HG02759 (cell line): ENCODE data around the gene MST1.

Source experiments
- ATAC-seq: cut with Tn5 transposase; IDR thresholded peaks from one replicate; pipeline ENCODE4 v1.9.1; 2021; ENCODE audit warnings: mild to moderate bottlenecking, moderate library complexity; ENCODE audit not compliant: unreplicated experiment

The MST1 gene

DNA sequence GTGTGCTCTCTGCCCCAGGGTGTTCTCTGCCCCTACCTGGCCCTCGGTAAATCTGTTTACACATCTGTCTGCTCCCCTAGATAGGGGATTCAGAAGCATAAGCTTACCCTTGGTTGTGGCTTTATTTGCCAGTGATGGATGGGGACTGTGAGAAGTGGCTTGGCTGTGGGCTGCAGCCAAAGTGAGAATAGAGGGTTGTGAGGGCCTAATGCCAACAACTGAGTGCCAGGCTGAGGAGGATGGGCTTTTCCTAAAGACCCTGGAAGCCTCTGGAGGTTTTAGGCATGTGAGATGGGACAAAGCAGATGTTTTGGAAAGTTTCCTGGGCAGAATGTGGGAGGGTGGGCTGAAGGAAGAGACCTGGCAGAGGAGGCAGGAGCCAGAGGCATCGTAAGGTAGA, 30.6 kb downstream of the MST1 start:
- no peak for ATAC-seq

GRCh38 chr3:49657208-49657915, 31.9 kb downstream of the MST1 start:
- no peak for ATAC-seq

GRCh38 chr3:49656541-49657112, 32.6 kb downstream of the MST1 start:
- ATAC-seq = no peak

DNA sequence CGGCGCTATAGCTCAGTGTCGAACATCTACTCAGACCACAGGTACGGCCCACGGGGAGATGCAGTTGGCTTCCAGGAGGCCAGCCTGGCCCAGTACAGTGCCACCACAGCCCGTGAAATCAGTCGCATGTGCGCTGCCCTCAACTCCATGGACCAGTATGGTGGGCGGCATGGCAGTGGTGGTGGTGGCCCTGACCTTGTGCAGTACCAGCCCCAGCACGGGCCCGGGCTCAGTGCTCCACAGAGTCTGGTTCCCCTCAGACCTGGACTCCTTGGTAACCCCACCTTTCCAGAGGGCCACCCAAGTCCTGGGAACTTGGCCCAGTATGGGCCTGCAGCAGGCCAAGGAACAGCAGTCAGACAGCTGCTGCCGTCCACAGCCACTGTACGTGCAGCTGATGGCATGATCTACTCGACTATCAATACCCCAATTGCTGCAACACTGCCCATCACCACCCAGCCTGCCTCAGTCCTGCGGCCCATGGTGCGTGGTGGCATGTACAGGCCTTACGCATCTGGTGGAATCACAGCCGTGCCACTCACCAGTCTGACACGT, 33.5 kb downstream of the MST1 start:
- ATAC-seq = no peak

DNA sequence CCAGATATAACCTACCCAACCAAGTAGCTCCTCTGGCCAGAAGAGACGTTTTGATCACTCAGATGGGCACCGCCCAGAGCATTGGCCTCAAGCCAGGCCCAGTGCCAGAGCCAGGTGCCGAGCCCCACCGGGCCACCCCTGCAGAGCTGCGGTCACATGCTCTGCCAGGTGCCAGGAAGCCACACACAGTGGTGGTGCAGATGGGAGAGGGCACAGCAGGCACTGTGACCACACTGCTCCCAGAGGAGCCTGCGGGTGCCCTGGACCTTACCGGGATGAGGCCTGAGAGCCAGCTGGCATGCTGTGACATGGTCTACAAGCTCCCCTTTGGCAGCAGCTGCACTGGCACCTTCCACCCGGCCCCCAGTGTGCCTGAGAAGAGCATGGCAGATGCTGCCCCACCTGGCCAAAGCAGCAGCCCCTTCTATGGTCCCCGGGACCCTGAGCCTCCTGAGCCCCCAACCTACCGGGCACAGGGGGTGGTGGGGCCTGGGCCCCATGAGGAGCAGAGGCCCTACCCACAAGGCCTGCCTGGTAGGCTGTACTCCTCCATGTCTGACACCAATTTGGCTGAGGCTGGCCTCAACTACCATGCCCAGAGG, 34.2 kb downstream of the MST1 start:
- ATAC-seq = no peak

DNA sequence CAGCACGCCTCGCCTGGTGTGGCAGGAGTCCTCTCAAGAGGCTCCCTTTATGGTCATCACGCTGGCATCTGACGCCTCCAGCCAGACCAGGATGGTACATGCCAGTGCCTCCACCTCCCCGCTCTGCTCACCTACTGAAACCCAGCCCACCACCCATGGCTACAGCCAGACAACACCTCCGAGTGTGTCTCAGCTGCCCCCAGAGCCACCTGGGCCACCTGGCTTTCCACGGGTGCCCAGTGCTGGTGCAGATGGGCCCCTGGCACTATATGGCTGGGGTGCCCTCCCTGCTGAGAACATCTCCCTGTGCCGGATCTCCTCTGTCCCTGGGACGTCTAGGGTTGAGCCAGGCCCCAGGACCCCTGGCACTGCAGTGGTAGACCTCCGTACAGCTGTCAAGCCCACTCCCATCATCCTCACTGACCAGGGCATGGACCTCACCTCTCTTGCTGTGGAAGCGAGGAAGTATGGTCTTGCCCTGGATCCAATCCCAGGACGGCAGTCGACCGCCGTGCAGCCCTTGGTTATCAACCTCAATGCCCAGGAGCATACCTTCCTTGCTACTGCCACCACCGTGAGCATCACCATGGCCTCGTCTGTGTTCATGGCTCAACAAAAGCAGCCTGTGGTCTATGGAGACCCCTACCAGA, 35.0 kb downstream of the MST1 start:
- no peak for ATAC-seq

DNA sequence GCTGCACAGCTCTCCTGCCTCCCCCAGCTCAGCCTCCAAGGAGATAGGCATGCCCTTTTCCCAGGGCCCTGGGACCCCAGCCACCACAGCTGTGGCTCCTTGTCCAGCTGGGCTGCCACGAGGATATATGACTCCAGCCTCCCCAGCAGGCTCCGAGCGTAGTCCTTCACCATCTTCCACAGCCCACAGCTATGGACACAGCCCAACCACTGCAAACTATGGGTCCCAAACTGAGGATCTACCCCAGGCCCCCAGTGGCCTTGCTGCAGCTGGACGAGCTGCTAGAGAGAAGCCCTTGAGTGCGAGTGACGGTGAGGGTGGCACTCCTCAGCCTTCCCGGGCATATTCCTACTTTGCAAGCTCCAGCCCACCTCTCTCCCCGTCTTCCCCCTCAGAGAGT, 35.7 kb downstream of the MST1 start:
- ATAC-seq = no peak

DNA sequence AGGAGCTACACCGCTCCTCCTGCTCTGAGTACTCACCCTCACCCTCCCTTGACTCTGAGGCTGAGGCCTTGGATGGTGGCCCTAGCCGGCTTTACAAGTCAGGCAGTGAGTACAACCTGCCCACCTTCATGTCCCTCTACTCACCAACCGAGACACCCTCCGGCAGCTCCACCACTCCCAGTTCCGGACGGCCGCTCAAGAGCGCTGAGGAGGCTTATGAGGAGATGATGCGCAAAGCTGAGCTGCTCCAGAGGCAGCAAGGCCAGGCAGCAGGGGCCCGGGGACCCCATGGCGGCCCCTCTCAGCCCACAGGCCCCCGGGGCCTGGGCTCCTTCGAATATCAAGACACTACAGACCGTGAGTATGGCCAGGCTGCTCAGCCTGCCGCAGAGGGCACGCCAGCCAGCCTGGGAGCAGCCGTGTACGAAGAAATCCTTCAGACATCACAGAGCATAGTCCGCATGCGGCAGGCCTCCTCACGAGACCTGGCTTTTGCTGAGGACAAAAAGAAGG, 36.3 kb downstream of the MST1 start:
- ATAC-seq = no peak

DNA sequence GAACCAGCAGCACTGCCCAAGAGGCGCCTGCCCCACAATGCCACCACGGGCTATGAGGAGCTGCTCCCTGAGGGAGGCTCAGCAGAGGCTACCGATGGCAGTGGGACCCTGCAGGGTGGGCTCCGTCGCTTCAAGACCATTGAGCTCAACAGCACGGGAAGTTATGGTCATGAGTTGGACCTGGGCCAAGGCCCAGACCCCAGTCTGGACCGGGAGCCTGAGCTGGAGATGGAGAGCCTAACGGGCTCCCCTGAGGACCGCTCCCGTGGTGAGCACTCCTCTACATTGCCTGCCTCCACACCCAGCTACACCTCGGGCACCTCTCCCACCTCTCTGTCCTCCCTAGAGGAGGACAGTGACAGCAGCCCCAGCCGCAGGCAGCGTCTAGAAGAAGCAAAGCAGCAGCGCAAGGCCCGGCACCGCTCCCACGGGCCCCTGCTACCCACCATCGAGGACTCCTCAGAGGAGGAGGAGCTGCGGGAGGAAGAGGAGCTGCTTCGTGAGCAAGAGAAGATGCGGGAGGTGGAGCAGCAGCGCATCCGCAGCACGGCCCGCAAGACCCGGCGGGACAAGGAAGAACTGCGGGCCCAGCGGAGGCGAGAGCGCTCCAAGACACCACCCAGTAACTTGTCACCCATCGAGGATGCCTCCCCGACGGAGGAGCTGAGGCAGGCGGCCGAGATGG, 36.9 kb downstream of the MST1 start:
- ATAC-seq = no peak

GRCh38 chr3:49650637-49651036, 38.6 kb downstream of the MST1 start:
- no peak for ATAC-seq

DNA sequence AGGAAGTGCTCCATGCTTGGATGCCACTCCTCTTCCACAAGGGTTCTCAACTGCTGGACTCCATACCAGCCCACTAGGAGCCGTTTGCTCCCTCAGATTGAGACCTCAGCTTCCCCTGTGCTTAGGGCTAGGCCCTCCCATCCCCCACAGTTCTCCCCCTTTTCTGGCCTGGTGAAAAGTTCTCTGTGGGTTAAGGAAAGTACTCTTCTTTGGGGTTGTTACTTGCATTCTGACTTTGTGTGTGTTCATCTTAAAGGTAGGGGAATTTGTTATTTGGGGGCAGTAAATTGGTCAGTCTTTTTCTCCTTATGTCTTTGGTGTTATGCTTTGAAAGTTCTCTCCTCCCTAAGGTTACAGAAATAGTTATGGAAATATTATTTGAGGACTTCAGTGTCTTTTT, 39.1 kb downstream of the MST1 start:
- no peak for ATAC-seq

DNA sequence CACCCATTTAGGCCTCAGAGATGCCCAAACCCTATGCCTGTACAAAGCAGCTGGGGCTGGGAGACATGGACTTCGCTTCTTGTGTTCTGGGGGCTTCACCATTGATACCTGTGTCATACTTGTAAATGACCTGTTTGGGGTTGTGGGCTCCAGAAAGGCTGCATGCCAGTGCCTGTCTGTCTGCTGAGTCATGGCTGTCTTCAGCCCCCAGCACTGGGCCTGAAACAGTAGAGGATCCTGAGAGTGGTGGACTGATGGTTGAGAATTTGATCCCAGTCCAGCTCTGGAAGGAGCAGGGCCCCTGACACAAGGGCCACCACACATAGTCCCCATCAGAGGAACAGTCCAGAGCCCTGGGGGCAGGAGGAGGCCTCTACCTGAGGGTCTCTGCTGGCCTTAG, 39.7 kb downstream of the MST1 start:
- no peak for ATAC-seq

DNA sequence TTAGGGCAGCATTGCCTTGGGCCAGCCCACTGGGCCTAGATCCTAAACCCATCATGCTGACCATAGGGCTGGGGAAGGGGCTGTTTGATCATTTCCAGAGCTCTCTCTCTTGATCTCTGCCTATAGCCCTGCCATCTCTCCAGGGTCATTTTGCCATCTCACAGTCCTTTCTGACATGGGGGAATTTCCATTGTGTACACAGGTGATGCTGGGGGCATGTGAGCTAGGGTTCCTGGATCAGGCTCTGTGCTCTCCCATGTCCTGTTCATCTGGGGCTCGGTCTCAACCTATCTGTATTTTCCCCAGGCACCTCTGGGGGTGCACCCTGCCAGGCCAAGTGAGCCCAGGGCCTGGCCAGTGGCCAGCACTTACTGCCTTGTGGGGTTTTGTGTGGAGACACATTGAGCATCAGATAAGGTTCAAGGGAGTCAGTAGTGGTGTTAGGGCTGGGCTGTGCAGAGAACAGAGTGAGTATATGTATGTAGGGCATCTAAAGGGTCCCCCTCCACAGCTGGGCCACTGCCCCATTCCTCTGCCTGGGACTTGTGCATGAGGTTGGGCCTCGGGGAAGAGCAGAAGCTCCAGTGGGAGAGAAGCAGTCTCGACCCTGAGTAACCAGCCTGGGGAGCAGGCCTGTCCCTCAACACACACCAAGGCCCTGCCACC, 40.8 kb downstream of the MST1 start:
- no peak for ATAC-seq

GRCh38 chr3:49647741-49648140, 41.5 kb downstream of the MST1 start:
- ATAC-seq = no peak

DNA sequence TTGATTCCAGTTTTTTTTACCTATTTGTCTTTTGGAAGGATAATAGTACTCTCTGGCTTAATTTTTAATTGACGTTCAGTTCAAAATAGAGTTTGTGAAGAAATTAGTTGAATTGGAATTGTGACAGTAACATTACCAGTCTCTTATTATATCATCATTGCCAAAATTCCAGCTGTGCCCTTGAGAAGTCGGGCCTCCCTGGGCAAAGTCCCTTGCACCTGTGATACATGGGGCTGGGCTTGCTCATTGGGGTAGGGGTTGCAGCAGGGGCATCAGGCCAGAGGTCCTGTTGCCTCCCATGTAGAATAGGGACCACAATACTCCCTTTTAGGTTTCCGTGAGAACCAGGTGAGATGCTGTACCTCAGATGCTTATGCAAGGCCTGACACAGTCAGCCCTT, 43.0 kb downstream of the MST1 start:
- ATAC-seq = no peak

GRCh38 chr3:49644684-49645083, 44.6 kb downstream of the MST1 start:
- ATAC-seq = no peak

DNA sequence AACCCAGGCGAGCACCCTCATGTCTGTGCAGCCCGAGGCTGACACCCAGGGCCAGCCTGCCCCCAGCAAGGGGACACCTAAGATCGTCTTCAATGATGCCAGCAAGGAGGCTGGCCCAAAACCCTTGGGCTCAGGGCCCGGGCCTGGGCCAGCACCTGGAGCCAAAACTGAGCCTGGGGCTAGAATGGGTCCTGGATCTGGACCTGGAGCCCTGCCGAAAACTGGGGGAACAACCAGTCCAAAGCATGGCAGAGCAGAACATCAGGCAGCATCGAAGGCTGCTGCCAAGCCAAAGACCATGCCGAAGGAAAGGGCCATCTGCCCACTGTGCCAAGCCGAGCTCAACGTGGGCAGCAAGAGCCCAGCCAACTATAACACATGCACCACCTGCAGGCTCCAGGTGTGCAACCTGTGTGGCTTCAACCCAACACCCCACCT, 46.5 kb downstream of the MST1 start:
- ATAC-seq = no peak

GRCh38 chr3:49641921-49642707, 47.2 kb downstream of the MST1 start:
- no peak for ATAC-seq

GRCh38 chr3:49641292-49641691, 48.0 kb downstream of the MST1 start:
- no peak for ATAC-seq

DNA sequence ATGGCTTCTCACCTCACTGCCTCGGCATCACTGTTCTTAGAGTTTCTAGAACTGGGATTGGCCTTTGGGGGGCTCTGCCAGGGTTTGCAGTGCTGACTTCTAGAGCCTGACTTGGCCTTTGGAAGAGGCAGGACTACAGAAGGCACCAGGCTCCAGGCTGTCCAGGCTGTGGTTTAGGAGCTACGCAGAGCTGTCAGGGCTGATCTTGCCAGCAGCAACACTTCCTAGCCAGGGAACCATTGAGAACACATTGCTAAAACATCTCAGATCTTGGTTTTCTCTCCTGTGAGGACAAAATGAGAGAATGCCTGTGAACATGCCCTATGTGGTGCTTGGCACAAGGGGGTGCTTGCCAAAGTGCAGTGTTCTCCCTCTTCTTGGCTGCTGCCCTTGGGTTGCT, 49.7 kb downstream of the MST1 start:
- ATAC-seq = no peak
